Measurements from ENCODE around the gene LRFN2. TPM values are rescaled to one million over a fixed set of nuclear protein-coding genes. Genes with fewer than 3 reads are reported as not detected.

LRFN2 gene
- total and polyA plus RNA-seq, 2 experiments from 2014 or later, result 0.29 to 2.5 TPM

DNA sequence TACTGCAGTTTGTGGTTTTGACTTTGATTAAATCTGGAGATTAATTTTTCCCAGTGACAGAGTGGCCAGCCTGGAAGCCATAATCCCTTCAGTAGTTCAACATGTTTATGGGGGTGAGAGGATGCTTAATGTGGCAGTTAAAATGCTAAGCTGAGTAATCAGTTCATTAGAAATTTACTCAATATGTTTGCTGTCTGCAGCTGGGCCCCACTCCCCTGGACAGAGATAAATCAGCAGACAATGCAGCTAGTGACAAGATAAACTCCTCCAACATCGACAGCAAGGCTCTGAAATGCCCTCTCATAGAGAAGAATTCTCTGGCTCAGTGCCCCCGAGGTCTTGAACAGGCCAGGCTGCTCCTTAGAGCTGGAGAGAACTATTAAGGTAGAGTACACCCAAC, 101.9 kb downstream of the LRFN2 start:
- H3K4me3 Mint-ChIP-seq, result no peak overlapping the region
- Histone ChIP-seq H3K79me2 (replicated peaks; ENCODE audit: insufficient read depth) (no peaks in the 10 kb centered on the region), H2AFZ (no peak overlapping the region), H3K4me1 (ENCODE audit: insufficient read depth) (no peaks in the 10 kb centered on the region), H3K4me2 (no peak overlapping the region), H3K4me3 (no peak overlapping the region), H3K27ac (ENCODE audit: low read depth) (no peak overlapping the region), H3F3A (replicated peaks; ENCODE audit: low read depth) (no peaks in the 10 kb centered on the region), H3K36me3 (ENCODE audit: insufficient read depth) (no peaks in the 10 kb centered on the region), H4K20me1 (replicated peaks; ENCODE audit: insufficient read depth) (no peaks in the 10 kb centered on the region), H3K27me3 (ENCODE audit: insufficient read depth) (no peaks in the 10 kb centered on the region), H3K9me2 (ENCODE audit: insufficient read depth) (peaks cover 5% of the 10 kb centered on the region; the same call in 1 of the 2 replicates)
- peaks cover 7% of the 10 kb centered on the region for H3K27me3 Mint-ChIP-seq (ENCODE audit: insufficient read depth, low read depth, poor library complexity)
- no peak overlapping the region for H3K27ac Mint-ChIP-seq
- H3K4me1 Mint-ChIP-seq, result peaks cover 9% of the 10 kb centered on the region
- ATAC-seq (no peak), DNase-seq (ENCODE audit: low spot score) (no peak)
- no peaks in the 10 kb centered on the region; the same call in 2 of the 3 replicates for H3K36me3 Mint-ChIP-seq (ENCODE audit: low read depth)
- TF ChIP-seq ETS1 (IDR thresholded peaks at IDR 0.05), result no peak
- TF ChIP-seq EZH2phosphoT487 (IDR thresholded peaks at IDR 0.05; ENCODE audit: unreplicated experiment), result no peak
- TF ChIP-seq EZH2 (IDR thresholded peaks at IDR 0.05; ENCODE audit: low read depth, unreplicated experiment), result no peak
- TF ChIP-seq ZNF114 (CRISPR knock-in tag; IDR thresholded peaks at IDR 0.05), result no peak
- TF ChIP-seq STAT1 (IDR thresholded peaks at IDR 0.05; ENCODE audit: unreplicated experiment), result no peak
- TF ChIP-seq JUNB (IDR thresholded peaks at IDR 0.05; ENCODE audit: unreplicated experiment), result no peak
- TF ChIP-seq ZNF331 (CRISPR knock-in tag; IDR thresholded peaks at IDR 0.05; ENCODE audit: low read depth), result no peak
- TF ChIP-seq, protein P1, sequence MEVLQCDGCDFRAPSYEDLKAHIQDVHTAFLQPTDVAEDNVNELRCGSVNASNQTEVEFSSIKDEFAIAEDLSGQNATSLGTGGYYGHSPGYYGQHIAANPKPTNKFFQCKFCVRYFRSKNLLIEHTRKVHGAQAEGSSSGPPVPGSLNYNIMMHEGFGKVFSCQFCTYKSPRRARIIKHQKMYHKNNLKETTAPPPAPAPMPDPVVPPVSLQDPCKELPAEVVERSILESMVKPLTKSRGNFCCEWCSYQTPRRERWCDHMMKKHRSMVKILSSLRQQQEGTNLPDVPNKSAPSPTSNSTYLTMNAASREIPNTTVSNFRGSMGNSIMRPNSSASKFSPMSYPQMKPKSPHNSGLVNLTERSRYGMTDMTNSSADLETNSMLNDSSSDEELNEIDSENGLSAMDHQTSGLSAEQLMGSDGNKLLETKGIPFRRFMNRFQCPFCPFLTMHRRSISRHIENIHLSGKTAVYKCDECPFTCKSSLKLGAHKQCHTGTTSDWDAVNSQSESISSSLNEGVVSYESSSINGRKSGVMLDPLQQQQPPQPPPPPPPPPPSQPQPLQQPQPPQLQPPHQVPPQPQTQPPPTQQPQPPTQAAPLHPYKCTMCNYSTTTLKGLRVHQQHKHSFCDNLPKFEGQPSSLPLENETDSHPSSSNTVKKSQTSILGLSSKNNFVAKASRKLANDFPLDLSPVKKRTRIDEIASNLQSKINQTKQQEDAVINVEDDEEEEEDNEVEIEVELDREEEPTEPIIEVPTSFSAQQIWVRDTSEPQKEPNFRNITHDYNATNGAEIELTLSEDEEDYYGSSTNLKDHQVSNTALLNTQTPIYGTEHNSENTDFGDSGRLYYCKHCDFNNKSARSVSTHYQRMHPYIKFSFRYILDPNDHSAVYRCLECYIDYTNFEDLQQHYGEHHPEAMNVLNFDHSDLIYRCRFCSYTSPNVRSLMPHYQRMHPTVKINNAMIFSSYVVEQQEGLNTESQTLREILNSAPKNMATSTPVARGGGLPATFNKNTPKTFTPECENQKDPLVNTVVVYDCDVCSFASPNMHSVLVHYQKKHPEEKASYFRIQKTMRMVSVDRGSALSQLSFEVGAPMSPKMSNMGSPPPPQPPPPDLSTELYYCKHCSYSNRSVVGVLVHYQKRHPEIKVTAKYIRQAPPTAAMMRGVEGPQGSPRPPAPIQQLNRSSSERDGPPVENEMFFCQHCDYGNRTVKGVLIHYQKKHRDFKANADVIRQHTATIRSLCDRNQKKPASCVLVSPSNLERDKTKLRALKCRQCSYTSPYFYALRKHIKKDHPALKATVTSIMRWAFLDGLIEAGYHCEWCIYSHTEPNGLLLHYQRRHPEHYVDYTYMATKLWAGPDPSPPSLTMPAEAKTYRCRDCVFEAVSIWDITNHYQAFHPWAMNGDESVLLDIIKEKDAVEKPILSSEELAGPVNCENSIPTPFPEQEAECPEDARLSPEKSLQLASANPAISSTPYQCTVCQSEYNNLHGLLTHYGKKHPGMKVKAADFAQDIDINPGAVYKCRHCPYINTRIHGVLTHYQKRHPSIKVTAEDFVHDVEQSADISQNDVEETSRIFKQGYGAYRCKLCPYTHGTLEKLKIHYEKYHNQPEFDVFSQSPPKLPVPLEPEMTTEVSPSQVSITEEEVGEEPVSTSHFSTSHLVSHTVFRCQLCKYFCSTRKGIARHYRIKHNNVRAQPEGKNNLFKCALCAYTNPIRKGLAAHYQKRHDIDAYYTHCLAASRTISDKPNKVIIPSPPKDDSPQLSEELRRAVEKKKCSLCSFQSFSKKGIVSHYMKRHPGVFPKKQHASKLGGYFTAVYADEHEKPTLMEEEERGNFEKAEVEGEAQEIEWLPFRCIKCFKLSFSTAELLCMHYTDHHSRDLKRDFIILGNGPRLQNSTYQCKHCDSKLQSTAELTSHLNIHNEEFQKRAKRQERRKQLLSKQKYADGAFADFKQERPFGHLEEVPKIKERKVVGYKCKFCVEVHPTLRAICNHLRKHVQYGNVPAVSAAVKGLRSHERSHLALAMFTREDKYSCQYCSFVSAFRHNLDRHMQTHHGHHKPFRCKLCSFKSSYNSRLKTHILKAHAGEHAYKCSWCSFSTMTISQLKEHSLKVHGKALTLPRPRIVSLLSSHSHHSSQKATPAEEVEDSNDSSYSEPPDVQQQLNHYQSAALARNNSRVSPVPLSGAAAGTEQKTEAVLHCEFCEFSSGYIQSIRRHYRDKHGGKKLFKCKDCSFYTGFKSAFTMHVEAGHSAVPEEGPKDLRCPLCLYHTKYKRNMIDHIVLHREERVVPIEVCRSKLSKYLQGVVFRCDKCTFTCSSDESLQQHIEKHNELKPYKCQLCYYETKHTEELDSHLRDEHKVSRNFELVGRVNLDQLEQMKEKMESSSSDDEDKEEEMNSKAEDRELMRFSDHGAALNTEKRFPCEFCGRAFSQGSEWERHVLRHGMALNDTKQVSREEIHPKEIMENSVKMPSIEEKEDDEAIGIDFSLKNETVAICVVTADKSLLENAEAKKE (CRISPR knock-in tag; IDR thresholded peaks at IDR 0.05), result no peak
- no peak for TF ChIP-seq REST (IDR thresholded peaks at IDR 0.05; ENCODE audit: unreplicated experiment)
- TF ChIP-seq NANOG (IDR thresholded peaks at IDR 0.05; ENCODE audit: borderline replicate concordance), result no peak
- no peak for TF ChIP-seq POLR2AphosphoS5 (IDR thresholded peaks at IDR 0.05; ENCODE audit: low read depth)
- TF ChIP-seq CREB1 (CRISPR knock-in tag; IDR thresholded peaks at IDR 0.05; ENCODE audit: low read depth), result no peak
- TF ChIP-seq, protein P2, sequence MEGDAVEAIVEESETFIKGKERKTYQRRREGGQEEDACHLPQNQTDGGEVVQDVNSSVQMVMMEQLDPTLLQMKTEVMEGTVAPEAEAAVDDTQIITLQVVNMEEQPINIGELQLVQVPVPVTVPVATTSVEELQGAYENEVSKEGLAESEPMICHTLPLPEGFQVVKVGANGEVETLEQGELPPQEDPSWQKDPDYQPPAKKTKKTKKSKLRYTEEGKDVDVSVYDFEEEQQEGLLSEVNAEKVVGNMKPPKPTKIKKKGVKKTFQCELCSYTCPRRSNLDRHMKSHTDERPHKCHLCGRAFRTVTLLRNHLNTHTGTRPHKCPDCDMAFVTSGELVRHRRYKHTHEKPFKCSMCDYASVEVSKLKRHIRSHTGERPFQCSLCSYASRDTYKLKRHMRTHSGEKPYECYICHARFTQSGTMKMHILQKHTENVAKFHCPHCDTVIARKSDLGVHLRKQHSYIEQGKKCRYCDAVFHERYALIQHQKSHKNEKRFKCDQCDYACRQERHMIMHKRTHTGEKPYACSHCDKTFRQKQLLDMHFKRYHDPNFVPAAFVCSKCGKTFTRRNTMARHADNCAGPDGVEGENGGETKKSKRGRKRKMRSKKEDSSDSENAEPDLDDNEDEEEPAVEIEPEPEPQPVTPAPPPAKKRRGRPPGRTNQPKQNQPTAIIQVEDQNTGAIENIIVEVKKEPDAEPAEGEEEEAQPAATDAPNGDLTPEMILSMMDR (conservative IDR thresholded peaks at IDR 0.05; ENCODE audit: low read depth in 2 of 2), result no peak
- H3K9me3 Mint-ChIP-seq, result no peaks in the 10 kb centered on the region

Measured in GM23338 (cell line).